GM10847 (cell line): ENCODE measurements around the gene DCDC2C.

Experiments
- POLR2A ChIP-seq: IDR thresholded peaks from 2 replicates; pipeline ENCODE4 v1.6.1; 2011; ENCODE audit not compliant: insufficient read length; ENCODE audit errors: extremely low read depth

The DCDC2C gene

DNA sequence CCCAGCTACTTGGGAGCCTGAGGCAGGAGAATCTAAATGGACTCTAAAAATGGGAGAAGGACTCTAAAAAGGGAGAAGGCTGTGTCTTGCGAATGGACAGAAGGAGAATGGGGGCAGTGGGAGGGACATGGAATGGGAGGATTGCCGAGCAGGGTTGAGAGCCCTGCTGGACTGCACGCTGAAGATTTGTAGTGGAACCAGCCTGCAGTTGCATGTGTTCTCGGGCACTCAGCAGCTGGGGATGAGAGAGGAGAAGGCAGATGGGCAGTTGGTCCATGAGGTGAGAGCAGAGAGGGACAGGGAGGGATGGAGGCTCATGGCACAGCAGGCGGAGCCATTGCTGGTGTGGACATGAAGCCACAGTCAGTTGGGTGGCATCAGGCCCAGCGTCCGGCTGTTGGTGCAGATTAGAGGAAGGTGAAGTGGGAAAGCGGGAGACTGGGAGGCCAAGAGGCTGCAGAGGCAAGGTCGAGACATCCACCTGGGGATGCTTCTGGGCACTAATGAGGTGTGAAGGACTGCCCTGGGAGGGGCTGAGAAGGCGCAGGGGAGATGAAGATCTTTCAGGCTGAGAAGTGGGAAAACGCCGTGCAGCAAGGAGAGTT lies 40.7 kb downstream of the DCDC2C start:
- no peak for TF ChIP-seq POLR2A

DNA sequence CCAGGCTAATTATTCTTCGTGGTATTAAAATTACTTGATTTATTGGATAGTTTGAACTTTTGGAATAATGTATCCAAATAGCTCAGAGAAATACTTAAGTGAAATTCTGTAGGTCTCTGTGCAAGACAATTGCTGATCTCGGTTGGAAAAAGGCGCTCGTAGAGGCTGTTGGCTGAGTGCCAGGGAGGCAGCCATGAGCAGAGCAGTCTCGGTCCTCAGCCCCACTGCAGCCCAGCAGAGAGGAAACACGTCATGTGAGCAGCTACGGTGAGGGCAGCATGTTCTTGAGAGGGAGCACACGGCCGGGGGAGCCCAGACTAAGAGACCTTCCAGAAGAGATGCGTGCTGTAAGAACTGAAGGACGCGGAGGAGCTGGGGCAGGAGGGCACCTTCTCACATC lies 42.5 kb downstream of the DCDC2C start:
- TF ChIP-seq POLR2A = no peak

DNA sequence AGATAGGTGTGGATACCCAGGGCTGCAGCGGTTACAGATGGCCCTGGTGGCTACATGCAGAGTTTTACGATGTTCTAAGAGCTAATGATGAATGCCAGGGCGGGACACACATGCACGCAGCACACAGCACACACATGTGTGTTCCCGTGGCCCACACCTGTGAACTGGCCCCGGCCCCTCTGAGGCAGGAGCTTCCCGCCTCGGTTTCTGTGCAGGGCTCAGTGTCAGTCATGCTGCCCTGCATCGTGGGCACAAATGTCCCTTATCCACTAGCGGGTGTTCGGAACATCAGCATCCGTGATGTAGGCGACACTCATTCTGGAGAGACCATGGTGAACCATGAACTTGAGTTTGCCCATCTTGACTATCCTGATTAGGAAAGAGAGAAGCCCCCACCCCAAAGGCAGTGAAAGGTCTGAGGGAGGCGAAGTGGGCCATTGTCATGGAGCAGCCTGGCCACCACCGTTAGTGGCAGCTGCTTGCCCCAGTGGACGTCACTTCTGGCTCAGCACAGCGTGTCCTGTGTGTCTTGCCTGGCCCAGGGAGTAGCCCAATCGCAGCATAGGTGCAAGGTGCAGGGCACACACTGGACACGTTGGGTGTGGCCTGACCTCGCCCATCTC lies 43.8 kb downstream of the DCDC2C start:
- TF ChIP-seq POLR2A = no peak

DNA sequence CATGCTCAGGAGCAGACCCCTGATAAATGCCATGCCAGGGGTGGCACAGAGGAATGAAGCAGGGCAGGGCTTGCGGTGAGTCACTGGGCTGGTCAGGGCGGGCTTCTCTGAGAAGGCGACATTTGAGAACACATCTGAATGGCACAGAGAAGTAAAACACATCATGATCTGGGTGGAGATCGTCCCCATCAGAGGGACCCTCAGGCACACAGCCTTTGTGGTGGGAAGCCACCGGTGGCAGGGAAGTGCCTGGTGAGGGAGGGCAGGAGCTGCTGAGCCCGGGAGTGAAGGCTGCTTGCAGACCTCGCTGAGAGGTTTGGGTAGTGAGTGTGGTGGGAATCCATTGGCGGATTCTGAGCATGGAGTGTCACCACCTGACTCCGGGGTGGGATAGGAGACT lies 44.5 kb downstream of the DCDC2C start:
- no peak for TF ChIP-seq POLR2A

DNA sequence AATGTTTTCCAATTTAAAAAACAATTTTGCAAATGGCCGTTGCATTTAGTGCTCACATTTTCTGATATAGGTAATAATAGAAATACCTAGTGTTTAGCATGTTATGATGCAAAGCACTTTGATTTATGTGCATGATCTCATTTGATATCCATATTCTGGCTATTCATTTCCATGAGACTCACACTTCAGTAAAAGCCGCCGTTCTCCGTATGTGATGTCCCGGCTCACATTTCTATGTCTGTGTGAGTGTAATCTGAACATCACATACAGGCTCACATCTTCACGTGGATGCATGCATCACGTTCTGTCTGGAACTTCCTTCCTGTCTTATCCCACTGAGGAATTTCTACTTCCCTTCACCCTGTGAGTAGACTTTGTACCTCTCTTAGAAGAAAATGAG lies 45.8 kb downstream of the DCDC2C start:
- TF ChIP-seq POLR2A = no peak

DNA sequence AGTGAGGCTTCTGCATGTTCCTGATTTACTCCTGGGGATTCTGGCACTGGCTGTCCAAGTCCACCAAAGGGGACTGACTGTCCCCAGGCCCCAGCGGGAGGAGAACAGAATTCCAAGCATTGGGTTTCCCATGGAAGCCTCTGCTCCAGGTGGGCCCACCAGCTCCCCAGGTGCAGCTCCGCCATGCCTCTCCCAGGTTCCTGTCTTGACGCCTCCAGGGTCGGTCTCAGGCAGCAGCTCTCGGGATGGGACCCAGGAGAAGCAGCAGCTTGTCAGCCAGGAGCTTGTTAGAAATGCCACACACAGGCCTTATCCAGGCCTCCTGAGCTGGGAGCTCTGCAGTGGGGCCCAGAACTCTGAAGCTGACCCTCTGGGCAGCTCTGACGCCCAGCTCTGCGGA lies 47.9 kb downstream of the DCDC2C start:
- TF ChIP-seq POLR2A = no peak

DNA sequence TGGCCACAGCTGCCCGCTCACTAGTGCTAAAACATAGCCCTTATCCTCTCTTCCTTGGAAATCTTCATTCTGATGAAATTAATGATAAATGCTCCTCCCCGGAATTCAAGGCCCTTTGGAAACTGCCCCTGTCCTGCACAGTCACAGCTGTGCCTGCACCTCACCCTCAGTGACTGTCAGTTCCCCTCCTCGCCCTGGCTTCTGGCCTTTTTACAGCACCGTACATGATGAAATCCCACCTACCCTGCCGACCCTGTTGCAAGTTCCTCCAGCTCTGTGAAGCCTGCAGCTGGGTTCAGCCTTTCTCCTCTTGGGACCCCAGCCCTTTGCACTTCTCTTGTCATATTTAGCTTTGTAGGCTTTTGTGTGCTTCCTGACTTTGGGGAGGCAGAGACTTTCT lies 48.4 kb downstream of the DCDC2C start:
- no peak for TF ChIP-seq POLR2A

DNA sequence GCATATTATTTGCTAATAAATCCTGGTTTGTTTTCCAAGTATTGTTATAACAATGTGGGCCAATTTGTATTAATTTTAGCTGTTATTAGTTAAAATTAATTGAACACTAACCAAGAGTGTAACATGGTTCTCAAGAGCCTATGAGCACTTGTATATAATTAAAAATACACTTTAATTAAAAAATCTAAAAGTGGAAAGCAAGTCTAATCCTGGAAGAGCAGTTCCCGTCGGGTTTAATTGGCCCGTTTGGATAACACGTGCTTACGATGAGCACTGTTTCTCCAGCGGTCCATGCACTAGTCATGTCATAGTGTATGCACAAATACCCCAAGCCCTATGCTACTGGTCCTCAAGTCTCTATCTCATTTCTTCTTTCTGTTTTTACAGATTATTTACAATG lies 49.0 kb downstream of the DCDC2C start:
- no peak for TF ChIP-seq POLR2A

DNA sequence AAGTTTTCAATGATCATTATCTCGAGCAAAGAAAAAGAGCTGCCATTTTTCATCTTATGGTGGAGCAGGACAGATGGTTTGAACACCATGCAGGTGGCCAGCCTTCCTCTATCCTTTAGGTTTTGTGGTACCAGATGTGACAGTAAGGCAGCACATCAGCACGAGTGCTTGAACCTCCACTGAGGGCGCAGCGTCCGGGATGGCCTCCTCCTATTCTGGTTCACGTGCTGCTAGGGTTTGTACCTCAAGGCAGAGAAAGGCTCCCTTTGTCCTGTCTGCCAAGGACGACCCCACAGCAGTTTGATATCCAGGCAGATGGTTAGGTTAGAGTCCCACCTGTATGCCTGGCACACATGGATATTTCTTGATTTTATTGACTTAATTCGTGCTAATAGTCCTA lies 50.2 kb downstream of the DCDC2C start:
- TF ChIP-seq POLR2A = no peak

DNA sequence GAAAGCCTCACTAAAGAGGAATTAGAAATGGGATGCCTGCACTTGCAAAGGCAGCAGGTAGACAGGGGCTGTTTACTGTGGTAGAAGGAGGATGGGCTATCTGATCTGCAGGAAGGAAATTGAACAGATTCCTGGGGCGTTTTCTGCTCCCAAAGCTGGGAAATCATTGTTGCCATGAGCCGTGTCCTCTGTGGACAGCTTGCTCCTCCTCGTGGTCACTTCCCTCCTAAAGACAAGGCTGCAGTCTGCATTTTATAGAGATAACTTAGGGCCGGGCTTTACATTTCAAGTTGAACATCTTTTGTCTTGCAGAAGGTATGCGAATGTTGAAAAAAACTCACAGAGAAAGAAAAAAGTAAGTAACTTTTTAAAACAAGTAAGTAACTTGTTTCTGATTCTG lies 50.9 kb downstream of the DCDC2C start:
- no peak for TF ChIP-seq POLR2A

DNA sequence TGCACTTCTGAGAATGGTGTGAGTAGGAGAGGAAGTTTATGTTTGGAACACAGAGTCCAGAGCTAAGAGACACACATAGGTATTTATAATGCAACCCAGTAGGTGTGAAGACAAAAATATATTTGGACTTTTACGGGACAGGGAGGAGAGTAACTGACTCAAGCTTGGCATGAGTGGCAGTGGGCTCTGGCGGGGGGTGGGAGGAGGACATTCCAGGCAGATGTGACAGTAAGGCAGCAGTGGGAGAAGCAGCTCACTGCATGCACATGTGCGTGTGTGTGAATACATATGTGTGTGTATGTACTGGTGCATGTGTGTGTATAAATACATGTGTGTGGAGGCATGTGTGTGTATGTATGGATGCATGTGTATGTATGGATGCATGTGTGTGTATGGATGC lies 51.4 kb downstream of the DCDC2C start:
- no peak for TF ChIP-seq POLR2A

DNA sequence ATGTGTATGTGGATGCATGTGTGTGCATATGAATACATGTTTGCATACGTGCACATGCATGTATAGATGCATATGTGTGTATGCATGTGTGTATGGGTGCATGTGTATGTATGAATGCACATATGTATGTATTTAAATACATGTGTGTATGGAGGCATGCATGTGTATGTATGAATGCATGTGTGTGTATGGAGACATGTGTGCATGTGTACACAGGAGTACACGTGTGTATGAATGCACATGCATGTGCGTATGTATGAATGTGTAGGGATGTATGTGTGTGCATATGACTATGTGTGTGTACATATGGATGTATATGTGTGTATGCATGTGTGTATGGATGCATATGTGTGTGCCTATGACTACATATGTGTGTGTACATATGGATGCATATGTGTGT lies 51.9 kb downstream of the DCDC2C start:
- no peak for TF ChIP-seq POLR2A

DNA sequence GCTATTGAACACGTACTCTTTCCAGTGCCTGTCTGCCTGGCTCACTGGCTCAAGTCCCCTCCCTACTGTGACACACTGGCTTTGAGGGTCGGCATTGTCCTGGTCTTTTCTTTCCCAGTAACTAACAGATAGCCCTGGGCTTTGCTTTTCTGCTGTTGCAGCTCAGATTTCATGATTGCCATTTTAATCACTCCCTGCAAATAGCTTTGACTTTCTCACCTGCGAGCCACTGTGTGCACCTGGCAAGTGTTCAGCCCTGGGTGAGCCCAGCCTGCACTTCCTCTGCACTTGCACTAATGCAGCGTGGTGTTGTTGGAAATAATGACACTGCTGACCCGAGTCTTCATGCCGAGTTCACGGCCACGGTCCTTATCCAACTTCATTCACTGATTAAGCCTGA lies 52.9 kb downstream of the DCDC2C start:
- no peak for TF ChIP-seq POLR2A

DNA sequence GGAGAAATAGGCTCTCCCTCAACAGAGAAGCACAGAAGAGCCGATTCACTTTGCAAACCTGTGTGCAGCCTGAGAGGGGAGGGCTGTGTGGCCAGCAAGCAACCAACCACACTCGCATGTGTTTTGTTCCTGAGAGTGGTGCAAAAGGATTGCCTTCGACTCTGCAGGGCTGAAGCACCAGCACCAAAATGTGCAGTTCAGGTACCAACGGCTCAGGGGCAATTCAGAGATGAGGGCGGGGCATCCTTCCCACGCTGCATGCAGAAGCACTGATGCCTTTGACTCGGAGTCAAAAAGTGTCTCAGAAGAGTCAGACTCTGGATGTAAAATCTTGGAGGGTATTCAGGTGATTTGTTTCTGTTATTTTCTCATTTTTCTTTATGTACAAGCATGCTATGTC lies 55.5 kb downstream of the DCDC2C start:
- TF ChIP-seq POLR2A = no peak

DNA sequence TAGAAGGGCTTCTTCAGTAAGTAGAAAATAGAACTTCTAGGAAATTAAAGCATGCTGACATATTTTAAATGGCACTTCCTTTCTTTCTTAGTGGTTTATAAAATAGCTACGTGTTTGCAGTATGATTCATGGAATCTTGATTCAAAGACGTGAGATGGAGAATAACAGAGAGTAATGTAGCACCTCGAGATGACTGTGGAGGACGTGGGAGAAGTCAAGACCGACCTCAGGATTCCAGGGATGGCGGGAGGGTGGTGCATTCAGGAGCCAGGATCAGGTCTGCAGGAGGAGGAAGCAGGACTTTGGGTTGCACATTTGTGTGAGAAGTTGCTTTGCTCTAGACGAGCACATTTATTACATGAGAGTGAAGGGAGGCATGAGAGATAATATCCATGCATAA lies 56.0 kb downstream of the DCDC2C start:
- TF ChIP-seq POLR2A = no peak

DNA sequence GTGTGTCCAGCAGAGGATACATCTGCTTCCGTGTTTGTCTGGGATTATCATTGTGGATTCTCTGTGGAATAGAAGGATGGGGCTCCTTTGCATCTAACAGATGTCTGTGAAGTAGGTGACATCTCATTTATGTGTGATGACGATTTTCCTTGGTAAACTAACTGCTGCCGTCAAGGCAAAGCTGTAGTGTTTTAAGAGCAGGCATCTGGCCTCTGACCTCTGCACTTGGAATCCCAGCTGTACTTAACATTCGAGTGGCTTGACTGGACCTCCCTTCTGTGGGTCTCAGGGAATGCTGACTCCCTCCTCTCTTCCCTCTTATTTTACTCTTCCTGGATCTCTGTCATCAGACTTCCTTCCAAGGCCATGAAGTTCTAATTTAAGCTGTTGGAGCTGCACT lies 56.4 kb downstream of the DCDC2C start:
- TF ChIP-seq POLR2A = no peak

DNA sequence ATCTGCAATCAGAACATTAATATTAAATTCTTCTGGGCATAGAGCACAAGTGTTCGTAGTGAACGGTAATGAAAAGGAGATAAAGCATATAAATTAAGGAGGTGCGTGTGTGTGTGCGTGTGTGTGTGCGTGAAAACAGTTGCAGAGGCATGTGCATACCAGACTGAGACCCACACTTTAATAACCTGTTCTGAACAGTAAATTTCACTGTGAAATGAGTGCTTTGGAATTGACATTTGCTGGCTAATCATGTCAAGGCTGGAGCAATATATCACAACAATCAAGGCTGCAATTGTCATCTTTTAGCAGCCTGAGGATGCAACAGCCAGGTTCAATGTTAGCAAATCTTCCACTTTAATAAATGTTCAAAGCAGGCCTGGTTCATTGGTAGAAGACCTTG lies 57.9 kb downstream of the DCDC2C start:
- TF ChIP-seq POLR2A = no peak

DNA sequence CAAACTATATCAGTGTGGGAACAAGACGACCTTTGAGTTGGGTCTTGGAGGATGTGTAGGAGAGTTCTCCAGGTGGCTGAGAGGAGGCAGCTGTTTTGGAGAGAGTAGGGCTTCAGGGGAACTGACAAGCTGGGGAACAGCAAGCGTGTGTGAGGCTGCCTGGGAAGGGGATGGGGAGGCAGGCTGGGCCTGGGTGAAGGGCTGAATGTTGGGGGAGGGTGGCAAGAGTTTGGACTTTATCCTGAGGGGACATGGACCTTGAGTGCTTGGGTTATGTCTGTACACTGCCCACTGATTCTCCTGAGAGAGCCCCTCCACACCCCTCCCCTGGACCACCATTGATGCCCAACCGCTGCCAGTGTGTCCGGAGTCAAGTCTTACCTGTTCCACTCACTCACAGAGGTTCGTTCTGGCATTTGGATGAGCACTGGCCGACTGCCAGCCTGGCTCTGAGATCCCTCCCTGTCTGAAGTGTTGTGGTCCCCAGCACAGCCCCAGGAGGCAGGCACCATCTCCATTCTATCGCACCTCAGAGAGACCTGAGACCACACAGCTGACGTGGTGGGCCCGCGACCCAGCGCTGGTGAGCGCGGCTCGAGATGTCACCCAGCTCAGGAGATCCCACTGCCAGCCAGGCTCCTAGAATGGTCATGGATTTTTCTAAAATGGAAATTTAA lies 59.5 kb downstream of the DCDC2C start:
- TF ChIP-seq POLR2A = no peak

DNA sequence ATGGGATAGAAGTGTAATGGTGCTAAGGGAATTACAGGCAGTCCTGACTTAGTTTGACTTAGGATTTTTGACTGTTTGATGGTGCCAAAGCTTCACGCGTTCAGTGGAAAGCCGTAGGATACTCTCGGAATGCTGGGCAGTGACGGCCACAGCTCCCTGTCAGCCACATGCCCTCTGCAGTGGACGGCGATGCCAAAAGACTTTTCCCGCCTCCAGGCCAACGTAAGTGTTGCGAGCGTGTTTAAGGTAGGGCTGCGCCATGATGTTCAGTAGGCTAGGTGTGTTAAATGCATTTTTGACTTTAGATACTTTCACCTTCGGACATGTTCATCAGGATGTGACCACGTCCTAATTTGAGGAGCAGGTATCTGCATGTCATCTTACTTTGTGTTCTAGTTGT lies 63.4 kb downstream of the DCDC2C start:
- no peak for TF ChIP-seq POLR2A
